Activated naive CD8-positive, alpha-beta T cell treated with anti-CD3 and anti-CD28 coated beads, Interleukin-2, amount 50 U/mL, for 24 hours (primary cell): Measurements from ENCODE around the gene KLK6.

Experiments used
- ATAC-seq: fragments of 150-1000 bp; cut with Tn5 transposase; one replicate; pipeline ENCODE4 v1.10.0; 2021
- DNase-seq: peaks from one replicate; pipeline ENCODE4 v3.0.0; 2021
- H3K27ac Mint-ChIP-seq: one replicate; pipeline ENCODE4 v1.8.0; 2021; ENCODE audit warnings: mild to moderate bottlenecking, mixed read lengths
- H3K27me3 Mint-ChIP-seq: one replicate; pipeline ENCODE4 v1.8.0; 2021; ENCODE audit warnings: mixed read lengths
- H3K36me3 Mint-ChIP-seq: one replicate; pipeline ENCODE4 v1.8.0; 2021; ENCODE audit warnings: low read depth, mixed read lengths
- H3K4me1 Mint-ChIP-seq: one replicate; pipeline ENCODE4 v1.8.0; 2021; ENCODE audit warnings: mixed read lengths
- H3K4me3 Mint-ChIP-seq: one replicate; pipeline ENCODE4 v1.8.0; 2021; ENCODE audit warnings: mild to moderate bottlenecking, moderate library complexity, mixed read lengths
- H3K9me3 Mint-ChIP-seq: one replicate; pipeline ENCODE4 v1.8.0; 2021; ENCODE audit warnings: mixed read lengths

KLK6 gene

DNA sequence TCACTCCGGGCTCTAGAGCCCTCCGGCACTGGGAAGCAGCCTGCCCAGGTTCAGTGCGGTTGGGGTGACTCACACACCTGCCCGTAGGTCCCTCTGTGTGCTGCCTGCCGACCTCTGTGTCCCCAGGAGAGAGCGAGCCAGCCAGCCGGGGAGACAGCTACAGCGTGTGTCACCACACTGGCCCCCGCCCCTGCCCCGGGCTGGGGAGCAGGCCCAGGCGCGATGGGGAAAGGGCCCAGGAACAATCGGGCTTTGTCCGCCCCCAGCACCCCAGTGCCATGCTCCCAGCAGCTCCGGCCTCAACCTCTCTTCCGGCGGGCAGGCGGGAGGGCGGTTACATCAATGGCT is at the start of gene KLK6:
Gene KLK6, minus strand, starts transcription at position 179 of the 348 bp plus-strand sequence. CDS start 1,487 bp downstream, outside the sequence.
- DNase-seq, result no peak
- H3K9me3 Mint-ChIP-seq, result no peaks in the 10 kb centered on the region
- H3K4me1 Mint-ChIP-seq, result no peaks in the 10 kb centered on the region
- H3K4me3 Mint-ChIP-seq, result no peak within 1 kb of the TSS
- H3K36me3 Mint-ChIP-seq, result no peaks in the 10 kb centered on the region
- H3K27me3 Mint-ChIP-seq, result peaks cover 32% of the 10 kb centered on the region
- no peak for ATAC-seq
- no peak within 1 kb of the TSS for H3K27ac Mint-ChIP-seq

- no peak overlapping the region for H3K27ac Mint-ChIP-seq
- peak overlapping the region; percentile 29 for H3K4me3 Mint-ChIP-seq
- no peak for DNase-seq
- H3K27me3 Mint-ChIP-seq, result peaks cover 73% of the 10 kb centered on the region
- ATAC-seq, result no peak
- peaks cover 16% of the 10 kb centered on the region for H3K4me1 Mint-ChIP-seq
- H3K9me3 Mint-ChIP-seq, result no peaks in the 10 kb centered on the region
- no peaks in the 10 kb centered on the region for H3K36me3 Mint-ChIP-seq
These were observed 49.6 kb upstream of the KLK6 start for GRCh38 chr19:51018745-51019543.

DNA sequence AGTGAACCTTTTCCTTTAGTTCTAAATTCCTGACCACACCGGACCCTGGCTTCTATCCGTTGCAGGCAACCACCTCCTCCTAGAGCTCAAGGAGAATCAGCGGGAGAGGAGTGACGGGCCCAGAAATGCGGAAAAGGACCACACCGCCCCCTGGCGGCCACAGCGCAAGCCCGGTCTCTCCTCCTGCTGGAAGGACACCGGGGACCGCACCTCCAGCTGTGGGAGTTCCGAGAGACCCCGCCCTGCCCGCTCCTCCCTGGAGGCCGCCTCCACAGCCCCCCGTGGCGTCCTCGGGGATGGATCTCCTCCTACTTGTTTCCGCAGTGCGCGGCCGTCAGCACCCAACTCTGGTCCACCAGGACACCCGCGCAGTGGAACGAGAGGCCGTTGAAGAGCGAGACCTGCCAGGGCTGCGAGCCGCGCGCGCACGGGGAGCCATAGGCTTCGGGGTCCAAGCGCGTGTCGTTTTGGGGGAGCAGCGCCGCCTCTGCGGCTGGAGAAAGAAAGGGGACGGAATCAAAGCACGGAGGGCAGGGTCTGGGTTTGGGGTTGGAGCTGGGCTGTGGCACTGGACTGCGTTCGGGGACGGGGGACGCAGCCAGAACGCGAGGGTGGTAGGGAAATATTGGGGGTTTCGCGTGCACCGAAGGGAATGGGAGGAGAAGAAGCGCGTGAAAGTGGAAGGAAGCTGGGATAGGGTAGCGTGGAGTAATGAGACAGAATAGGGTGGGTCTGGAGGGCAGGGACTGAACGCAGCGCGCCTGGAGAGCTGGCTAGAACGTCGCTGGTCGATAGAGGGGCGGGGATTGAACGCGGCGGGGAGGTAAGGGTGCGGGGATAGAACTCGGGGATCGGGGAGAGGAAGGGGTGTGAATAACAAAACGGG is 47.6 kb upstream of the KLK6 start:
- H3K9me3 Mint-ChIP-seq, result no peaks in the 10 kb centered on the region
- no peak overlapping the region for H3K27ac Mint-ChIP-seq
- no peak for ATAC-seq
- no peak overlapping the region for H3K4me3 Mint-ChIP-seq
- H3K4me1 Mint-ChIP-seq, result peaks cover 16% of the 10 kb centered on the region
- peaks cover 66% of the 10 kb centered on the region for H3K27me3 Mint-ChIP-seq
- no peaks in the 10 kb centered on the region for H3K36me3 Mint-ChIP-seq
- DNase-seq, result peak; percentile 70

GRCh38 chr19:51015691-51016267 is 46.4 kb upstream of the KLK6 start:
- peaks cover 16% of the 10 kb centered on the region for H3K4me1 Mint-ChIP-seq
- H3K36me3 Mint-ChIP-seq, result no peaks in the 10 kb centered on the region
- ATAC-seq (no peak), DNase-seq (no peak)
- H3K27ac Mint-ChIP-seq, result no peak overlapping the region
- H3K27me3 Mint-ChIP-seq, result peaks cover 62% of the 10 kb centered on the region
- no peaks in the 10 kb centered on the region for H3K9me3 Mint-ChIP-seq
- H3K4me3 Mint-ChIP-seq, result no peak overlapping the region

DNA sequence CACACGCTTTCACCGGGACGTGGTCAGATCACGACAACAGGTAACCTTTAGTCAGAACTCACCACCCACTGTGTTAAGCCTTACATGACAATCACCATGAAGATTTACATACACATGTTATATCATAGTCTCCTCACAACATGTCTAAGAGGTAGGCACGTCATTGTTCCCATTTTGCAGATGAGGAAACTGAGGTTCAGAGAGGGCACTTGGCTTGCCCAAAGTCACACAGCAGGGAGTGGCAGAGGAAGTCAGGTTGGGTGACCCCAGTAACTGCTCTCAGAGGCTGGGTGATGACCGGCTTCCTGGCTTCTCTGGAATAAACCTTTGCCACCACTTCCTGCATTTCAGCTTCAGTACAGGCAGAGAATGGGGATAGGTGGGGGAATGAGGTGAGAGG is 44.9 kb upstream of the KLK6 start:
- ATAC-seq (no peak), DNase-seq (no peak)
- Mint-ChIP-seq H3K9me3 (no peaks in the 10 kb centered on the region), H3K4me1 (peaks cover 13% of the 10 kb centered on the region), H3K4me3 (no peak overlapping the region), H3K36me3 (no peaks in the 10 kb centered on the region), H3K27ac (no peak overlapping the region), H3K27me3 (peaks cover 60% of the 10 kb centered on the region)

GRCh38 chr19:51012661-51013190 is 43.3 kb upstream of the KLK6 start:
- H3K27ac Mint-ChIP-seq, result no peak overlapping the region
- ATAC-seq, result no peak
- DNase-seq, result no peak
- no peak overlapping the region for H3K4me3 Mint-ChIP-seq
- peaks cover 48% of the 10 kb centered on the region for H3K27me3 Mint-ChIP-seq
- peaks cover 8% of the 10 kb centered on the region for H3K4me1 Mint-ChIP-seq
- H3K9me3 Mint-ChIP-seq, result no peaks in the 10 kb centered on the region
- no peaks in the 10 kb centered on the region for H3K36me3 Mint-ChIP-seq

DNA sequence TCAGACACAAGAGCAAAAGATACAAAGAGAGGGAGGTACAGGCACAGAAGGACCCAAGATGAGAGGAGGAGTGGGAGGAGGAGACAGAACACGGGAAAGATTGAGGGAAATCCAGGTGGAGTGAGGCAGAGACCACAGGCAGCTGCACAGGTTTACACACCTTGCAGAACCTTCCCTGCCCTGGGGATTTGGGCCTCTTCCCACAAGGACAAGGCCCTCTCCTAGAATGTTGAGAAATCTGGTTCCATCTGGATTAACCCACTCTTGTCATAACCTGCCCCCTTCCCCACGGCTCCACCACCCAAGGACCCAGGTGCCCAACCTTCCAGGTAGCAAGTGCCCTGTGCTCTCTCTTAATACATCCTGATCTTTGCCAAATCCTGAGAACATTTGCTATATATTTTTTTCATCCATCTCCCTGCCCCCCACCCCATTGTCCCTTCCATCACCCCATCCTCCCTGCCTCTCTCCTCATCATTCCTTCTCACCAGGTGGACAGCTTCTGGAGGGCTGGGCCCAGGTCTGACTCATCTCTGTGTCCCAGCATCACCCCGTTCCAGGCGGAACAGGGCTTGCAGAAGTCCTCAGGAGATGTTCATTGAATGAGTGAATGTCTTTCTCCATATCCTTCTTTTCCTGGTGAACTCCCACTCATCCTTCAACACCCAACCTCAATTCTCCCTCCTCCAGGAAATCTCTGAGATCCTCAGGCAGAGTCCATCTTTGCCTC is 40.8 kb upstream of the KLK6 start:
- H3K9me3 Mint-ChIP-seq, result no peaks in the 10 kb centered on the region
- peaks cover 36% of the 10 kb centered on the region for H3K27me3 Mint-ChIP-seq
- H3K4me3 Mint-ChIP-seq, result no peak overlapping the region
- H3K27ac Mint-ChIP-seq, result no peak overlapping the region
- H3K36me3 Mint-ChIP-seq, result no peaks in the 10 kb centered on the region
- H3K4me1 Mint-ChIP-seq, result no peaks in the 10 kb centered on the region
- DNase-seq, result no peak
- no peak for ATAC-seq

DNA sequence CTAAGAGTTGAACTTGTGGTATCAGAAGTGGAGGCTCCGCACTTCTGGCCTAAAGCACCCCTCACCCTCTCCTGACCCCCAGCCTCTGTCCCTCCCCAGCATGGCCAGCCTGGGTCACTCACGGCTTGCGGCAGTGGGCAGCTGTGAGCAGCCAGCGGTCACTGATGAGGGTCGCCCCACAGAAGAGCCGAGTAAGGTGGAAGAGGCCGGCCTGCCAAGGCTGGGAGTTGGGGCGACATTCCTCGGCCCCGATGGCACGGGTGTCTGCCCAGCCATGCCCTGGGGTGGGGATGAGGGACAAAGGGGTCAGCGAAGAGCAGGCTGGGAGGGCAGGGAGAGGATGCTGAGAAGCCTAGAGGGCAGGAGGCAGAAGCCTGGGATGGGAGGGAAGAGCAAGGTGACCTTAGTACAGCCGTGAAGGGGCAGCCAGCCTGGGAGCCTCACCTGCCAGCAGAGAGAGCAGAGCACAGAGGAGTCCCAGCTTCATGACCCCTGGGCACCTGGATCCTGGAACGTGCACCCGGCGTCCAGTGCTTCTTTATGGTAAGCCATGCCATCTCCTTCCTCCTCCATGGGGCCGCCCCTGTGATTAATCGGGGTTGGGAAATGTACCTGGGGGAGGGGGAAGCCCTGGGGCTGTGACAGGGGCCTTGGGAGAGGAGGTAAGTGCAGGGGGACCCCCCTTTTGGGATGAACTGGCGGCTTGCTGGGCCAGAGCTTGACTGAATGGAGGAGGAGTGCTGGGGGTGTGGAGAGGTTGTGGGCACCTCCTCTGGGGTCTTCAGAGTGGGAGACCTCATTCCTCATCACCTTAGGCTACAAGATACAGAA is 39.9 kb upstream of the KLK6 start:
- no peak overlapping the region for H3K27ac Mint-ChIP-seq
- peaks cover 29% of the 10 kb centered on the region for H3K27me3 Mint-ChIP-seq
- DNase-seq (no peak), ATAC-seq (no peak)
- H3K36me3 Mint-ChIP-seq, result no peaks in the 10 kb centered on the region
- H3K4me1 Mint-ChIP-seq, result no peaks in the 10 kb centered on the region
- H3K4me3 Mint-ChIP-seq, result no peak overlapping the region
- no peaks in the 10 kb centered on the region for H3K9me3 Mint-ChIP-seq

- H3K36me3 Mint-ChIP-seq, result no peaks in the 10 kb centered on the region
- H3K27ac Mint-ChIP-seq, result no peak overlapping the region
These were observed 38.1 kb upstream of the KLK6 start for GRCh38 chr19:51007488-51007887.

DNA sequence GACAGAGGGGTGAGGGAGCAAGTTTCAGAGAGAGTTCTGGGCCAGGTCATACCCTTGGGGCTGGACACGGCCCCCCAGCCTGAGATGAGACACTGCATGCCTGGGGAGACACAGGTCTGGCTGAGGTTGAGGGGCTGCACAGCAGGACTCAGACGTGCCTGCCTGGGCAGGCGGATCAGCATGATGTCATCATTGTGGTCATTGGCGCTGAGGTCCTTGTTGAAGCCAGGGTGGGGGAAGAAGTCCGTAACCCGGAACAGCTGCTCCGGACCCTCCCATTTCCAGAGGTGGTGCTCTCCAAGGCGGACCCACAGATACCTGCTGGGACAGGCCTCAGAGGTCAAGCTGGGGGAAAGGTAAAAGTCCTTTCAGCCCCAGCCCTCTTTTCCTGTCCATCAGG is 37.0 kb upstream of the KLK6 start:
- H3K9me3 Mint-ChIP-seq, result no peaks in the 10 kb centered on the region
- H3K4me3 Mint-ChIP-seq, result no peak overlapping the region

More at GRCh38 chr19:51007488-51007887, 38.1 kb upstream of the KLK6 start:
- no peaks in the 10 kb centered on the region for H3K9me3 Mint-ChIP-seq
- ATAC-seq (no peak), DNase-seq (no peak)
- no peaks in the 10 kb centered on the region for H3K4me1 Mint-ChIP-seq
- no peak overlapping the region for H3K4me3 Mint-ChIP-seq
- peaks cover 27% of the 10 kb centered on the region for H3K27me3 Mint-ChIP-seq

DNA sequence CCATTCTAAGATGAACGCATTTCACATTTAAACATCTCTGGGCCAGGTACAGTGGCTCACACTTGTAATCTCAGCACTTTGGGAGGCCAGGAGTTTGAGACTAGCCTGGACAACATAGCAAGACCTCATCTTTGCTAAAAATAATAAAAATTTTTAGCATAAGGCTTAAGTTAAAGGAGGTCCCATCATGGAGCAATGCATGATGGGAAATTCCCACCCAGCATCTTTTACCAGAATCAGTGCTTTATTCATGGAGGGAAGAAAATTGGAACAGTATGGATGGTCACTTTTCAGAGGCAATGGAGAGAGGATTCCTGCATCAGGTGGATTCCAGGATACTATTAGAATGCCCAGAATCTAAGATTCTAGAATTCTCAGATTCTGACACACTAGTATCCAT is 35.9 kb upstream of the KLK6 start:
- DNase-seq (no peak), ATAC-seq (no peak)
- Mint-ChIP-seq H3K4me3 (no peak overlapping the region), H3K36me3 (no peaks in the 10 kb centered on the region), H3K9me3 (no peaks in the 10 kb centered on the region), H3K4me1 (no peaks in the 10 kb centered on the region), H3K27ac (no peak overlapping the region), H3K27me3 (peaks cover 38% of the 10 kb centered on the region)

More for the DNA sequence above, 37.0 kb upstream of the KLK6 start:
- ATAC-seq (no peak), DNase-seq (no peak)
- Mint-ChIP-seq H3K36me3 (no peaks in the 10 kb centered on the region), H3K27me3 (peaks cover 36% of the 10 kb centered on the region), H3K27ac (no peak overlapping the region), H3K4me1 (no peaks in the 10 kb centered on the region)

- Mint-ChIP-seq H3K4me3 (no peak overlapping the region), H3K27ac (no peak overlapping the region), H3K4me1 (no peaks in the 10 kb centered on the region), H3K9me3 (no peaks in the 10 kb centered on the region), H3K27me3 (peaks cover 50% of the 10 kb centered on the region), H3K36me3 (no peaks in the 10 kb centered on the region)
- no peak for DNase-seq
- ATAC-seq, result no peak
These were observed 33.9 kb upstream of the KLK6 start for GRCh38 chr19:51003316-51003715.

DNA sequence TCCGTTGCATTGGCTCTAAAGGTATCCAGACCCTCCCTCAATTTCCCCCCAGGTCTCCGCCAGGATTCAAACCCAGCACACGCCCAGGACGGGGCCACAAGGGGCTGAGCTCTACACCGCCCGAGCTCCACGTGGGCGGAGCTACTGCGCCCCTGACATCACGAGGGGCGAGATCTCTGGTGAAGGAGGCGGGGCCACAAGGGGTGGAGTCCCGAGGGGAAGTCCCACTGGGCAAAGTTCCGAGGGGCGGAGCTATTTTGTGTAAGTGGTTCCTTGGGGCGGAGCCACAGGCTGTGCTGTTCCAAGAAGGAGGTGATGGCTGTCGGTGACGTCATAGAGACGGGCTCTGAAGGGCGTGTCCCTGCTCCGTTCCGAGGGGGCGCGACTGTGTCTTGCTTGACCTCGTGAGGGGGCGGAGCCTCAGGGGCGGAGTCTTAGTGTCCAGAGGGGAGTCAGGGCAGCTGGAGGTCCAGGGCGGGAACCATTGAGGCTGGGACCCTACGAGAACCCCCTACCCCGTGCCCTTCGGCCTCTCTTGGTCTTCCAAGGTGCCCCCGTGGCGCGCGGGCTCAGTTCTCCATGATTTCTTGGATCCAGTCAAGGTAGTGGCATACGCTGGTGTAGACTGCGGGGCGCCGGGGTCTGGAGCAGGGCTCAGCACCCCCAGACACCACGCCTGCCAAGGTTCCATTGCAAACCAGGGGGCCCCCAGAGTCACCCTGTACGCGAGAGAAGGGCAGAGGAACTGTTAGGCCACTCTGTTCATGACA is 33.3 kb upstream of the KLK6 start:
- DNase-seq (peak; percentile 16), ATAC-seq (peak; percentile 24)
- Mint-ChIP-seq H3K4me3 (no peak overlapping the region), H3K36me3 (no peaks in the 10 kb centered on the region), H3K9me3 (no peaks in the 10 kb centered on the region), H3K4me1 (no peaks in the 10 kb centered on the region), H3K27ac (no peak overlapping the region), H3K27me3 (peaks cover 50% of the 10 kb centered on the region)
